ENCODE measurements around the gene PCDHGB5. TPM values are rescaled to one million over a fixed set of nuclear protein-coding genes. Genes with fewer than 3 reads are reported as not detected.
"Not testable (repeated sequence)": the region's sequence is repeated elsewhere in the genome, so short reads cannot be mapped to it uniquely, and the experiment has no call there.

The PCDHGB5 gene
- total RNA-seq, result not detected
- under 1 TPM in 2 of 4 donors, not detected in 2; 0.17 to 0.27 TPM for polyA plus RNA-seq

- not testable (repeated sequence) for H3K4me1 Mint-ChIP-seq; H3K27ac Mint-ChIP-seq; H3K4me3 ChIP-seq (ENCODE audit: low read depth, low read length); H3K27ac ChIP-seq (ENCODE audit: insufficient read depth, low read length, poor library complexity, severe bottlenecking); H3K36me3 ChIP-seq (ENCODE audit: control insufficient read depth, insufficient read depth, low read length); H3K4me1 ChIP-seq (ENCODE audit: control insufficient read depth, insufficient read depth, low read length, poor library complexity, severe bottlenecking); H3K36me3 Mint-ChIP-seq
- peak; percentile 50 to 59 for ATAC-seq (ENCODE audit: low read depth in 2 of 2)
- H3K4me3 Mint-ChIP-seq, result peak within 1 kb of the TSS in 2 of 4 donors; percentile 29 to 43
- peaks cover 40% of the 10 kb centered on the region for H3K27me3 Mint-ChIP-seq
- H3K9me3 ChIP-seq (ENCODE audit: control insufficient read depth in 2 of 2, low read length in 2 of 2), result peaks cover 21 to 28% of the 10 kb centered on the region in 2 experiments
- H3K9me3 Mint-ChIP-seq, result peaks cover 0 to 41% (median 7%) of the 10 kb centered on the region in 7 donors
- H3K27me3 ChIP-seq (ENCODE audit: control insufficient read depth, insufficient read depth, low read length), result peaks cover 26% of the 10 kb centered on the region
- peak in 1 of 3 donors; percentile 45 for DNase-seq
Measured at GRCh38 chr5:141397756-141398551, at the start of gene PCDHGB5. Gene PCDHGB5 (plus strand): TSS chr5:141397947. CDS start chr5:141398128, 181 bp downstream.

GRCh38 chr5:141349917-141350619, 47.7 kb upstream of the PCDHGB5 start, which contains the start of gene PCDHGB1:
Gene PCDHGB1 (plus strand): TSS chr5:141350099. CDS start chr5:141350261, 162 bp downstream.
- H3K27me3 ChIP-seq (ENCODE audit: control insufficient read depth, insufficient read depth, low read length), result peaks cover 29% of the 10 kb centered on the region
- no peak within 1 kb of the TSS for H3K27ac ChIP-seq (ENCODE audit: insufficient read depth, low read length, poor library complexity, severe bottlenecking)
- H3K36me3 ChIP-seq (ENCODE audit: control insufficient read depth, insufficient read depth, low read length), result no peaks in the 10 kb centered on the region
- H3K4me1 ChIP-seq (ENCODE audit: control insufficient read depth, insufficient read depth, low read length, poor library complexity, severe bottlenecking), result no peaks in the 10 kb centered on the region
- no peak within 1 kb of the TSS for H3K27ac Mint-ChIP-seq
- peak within 1 kb of the TSS in 3 of 4 donors; percentile 21 to 41 (median 32) for H3K4me3 Mint-ChIP-seq
- peaks cover 0 to 4% (median 1%) of the 10 kb centered on the region in 4 donors for H3K4me1 Mint-ChIP-seq
- H3K4me3 ChIP-seq (ENCODE audit: low read depth, low read length), result no peak within 1 kb of the TSS
- peak in 1 of 2 donors; percentile 28 for ATAC-seq (ENCODE audit: low read depth in 2 of 2)
- peaks cover 31% of the 10 kb centered on the region for H3K27me3 Mint-ChIP-seq
- peaks cover 3% of the 10 kb centered on the region for H3K36me3 Mint-ChIP-seq
- DNase-seq, result peak in 1 of 3 donors; percentile 46
- peaks cover 14 to 26% of the 10 kb centered on the region in 2 experiments for H3K9me3 ChIP-seq (ENCODE audit: control insufficient read depth in 2 of 2, low read length in 2 of 2)
- H3K9me3 Mint-ChIP-seq, result peaks cover 4 to 33% (median 9%) of the 10 kb centered on the region in 7 donors

- H3K9me3 Mint-ChIP-seq, result peaks cover 2 to 33% (median 7%) of the 10 kb centered on the region in 7 donors
- Histone ChIP-seq H3K27ac (ENCODE audit: insufficient read depth, low read length, poor library complexity, severe bottlenecking) (no peak overlapping the region), H3K36me3 (ENCODE audit: control insufficient read depth, insufficient read depth, low read length) (no peaks in the 10 kb centered on the region), H3K4me1 (ENCODE audit: control insufficient read depth, insufficient read depth, low read length, poor library complexity, severe bottlenecking) (no peaks in the 10 kb centered on the region), H3K9me3 (ENCODE audit: control insufficient read depth in 2 of 2, low read length in 2 of 2) (peaks cover 12 to 28% of the 10 kb centered on the region in 2 experiments), H3K27me3 (ENCODE audit: control insufficient read depth, insufficient read depth, low read length) (peaks cover 31% of the 10 kb centered on the region), H3K4me3 (ENCODE audit: low read depth, low read length) (no peak overlapping the region)
- H3K4me1 Mint-ChIP-seq, result peaks cover 0 to 5% (median 3%) of the 10 kb centered on the region in 4 donors
- ATAC-seq (ENCODE audit: low read depth in 2 of 2) (no peak), DNase-seq (no peak)
- no peak overlapping the region for H3K27ac Mint-ChIP-seq
- H3K4me3 Mint-ChIP-seq, result no peak overlapping the region
- H3K36me3 Mint-ChIP-seq, result no peaks in the 10 kb centered on the region
- peaks cover 31% of the 10 kb centered on the region for H3K27me3 Mint-ChIP-seq
Measured at GRCh38 chr5:141351591-141351990, 46.2 kb upstream of the PCDHGB5 start.

DNA sequence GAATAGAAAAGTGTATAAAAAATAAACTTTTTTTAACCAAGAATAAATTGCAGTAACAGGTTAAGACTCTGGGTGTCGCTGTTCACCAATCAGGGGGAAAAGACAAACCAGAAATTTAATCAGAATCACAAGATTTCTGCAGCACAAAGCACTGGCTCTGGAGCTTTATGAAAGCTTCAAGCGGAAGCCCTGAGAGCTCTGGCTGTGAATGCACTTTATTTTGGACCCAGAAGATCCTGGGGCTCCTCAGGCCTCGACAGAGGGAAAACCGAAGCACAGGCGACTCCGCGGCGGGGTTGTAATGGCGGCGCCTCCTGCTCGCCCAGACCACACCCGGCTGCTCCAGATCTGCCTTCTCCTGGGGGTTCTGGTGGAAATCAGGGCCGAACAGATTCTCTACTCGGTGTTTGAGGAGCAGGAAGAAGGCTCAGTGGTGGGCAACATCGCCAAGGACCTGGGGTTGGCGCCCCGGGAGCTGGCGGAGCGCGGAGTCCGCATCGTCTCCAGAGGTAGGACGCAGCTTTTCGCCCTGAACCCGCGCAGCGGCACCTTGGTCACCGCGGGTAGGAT, 42.8 kb upstream of the PCDHGB5 start, which contains the start of gene PCDHGA4:
Gene PCDHGA4 (plus strand): TSS at position 122 of the 570 bp plus-strand sequence. CDS start 87 bp downstream, at position 209.
- H3K27ac ChIP-seq (ENCODE audit: insufficient read depth, low read length, poor library complexity, severe bottlenecking), result no peak within 1 kb of the TSS
- H3K9me3 Mint-ChIP-seq, result peaks cover 0 to 41% (median 13%) of the 10 kb centered on the region in 7 donors
- DNase-seq (no peak), ATAC-seq (ENCODE audit: low read depth in 2 of 2) (no peak)
- no peak within 1 kb of the TSS for H3K27ac Mint-ChIP-seq
- peaks cover 2 to 10% (median 4%) of the 10 kb centered on the region in 4 donors for H3K4me1 Mint-ChIP-seq
- peaks cover 46% of the 10 kb centered on the region for H3K27me3 Mint-ChIP-seq
- no peaks in the 10 kb centered on the region for H3K36me3 Mint-ChIP-seq
- no peaks in the 10 kb centered on the region for H3K36me3 ChIP-seq (ENCODE audit: control insufficient read depth, insufficient read depth, low read length)
- H3K9me3 ChIP-seq (ENCODE audit: control insufficient read depth in 2 of 2, low read length in 2 of 2), result peaks cover 17 to 28% of the 10 kb centered on the region in 2 experiments
- H3K27me3 ChIP-seq (ENCODE audit: control insufficient read depth, insufficient read depth, low read length), result peaks cover 26% of the 10 kb centered on the region
- H3K4me3 Mint-ChIP-seq, result peak within 1 kb of the TSS in 2 of 4 donors; percentile 8 to 13
- H3K4me3 ChIP-seq (ENCODE audit: low read depth, low read length), result peak within 1 kb of the TSS; percentile 26
- H3K4me1 ChIP-seq (ENCODE audit: control insufficient read depth, insufficient read depth, low read length, poor library complexity, severe bottlenecking), result no peaks in the 10 kb centered on the region

- peaks cover 2% of the 10 kb centered on the region for H3K36me3 Mint-ChIP-seq
- H3K9me3 Mint-ChIP-seq, result peaks cover 0 to 42% (median 14%) of the 10 kb centered on the region in 7 donors
- Histone ChIP-seq H3K27ac (ENCODE audit: insufficient read depth, low read length, poor library complexity, severe bottlenecking) (no peak overlapping the region), H3K4me3 (ENCODE audit: low read depth, low read length) (no peak overlapping the region), H3K4me1 (ENCODE audit: control insufficient read depth, insufficient read depth, low read length, poor library complexity, severe bottlenecking) (no peaks in the 10 kb centered on the region), H3K36me3 (ENCODE audit: control insufficient read depth, insufficient read depth, low read length) (no peaks in the 10 kb centered on the region), H3K9me3 (ENCODE audit: control insufficient read depth in 2 of 2, low read length in 2 of 2) (peaks cover 15 to 28% of the 10 kb centered on the region in 2 experiments), H3K27me3 (ENCODE audit: control insufficient read depth, insufficient read depth, low read length) (peaks cover 20% of the 10 kb centered on the region)
- H3K4me3 Mint-ChIP-seq, result peak overlapping the region in 1 of 4 donors; percentile 13
- no peak overlapping the region for H3K27ac Mint-ChIP-seq
- H3K4me1 Mint-ChIP-seq, result peaks cover 0 to 10% (median 4%) of the 10 kb centered on the region in 4 donors
- DNase-seq, result no peak
- H3K27me3 Mint-ChIP-seq, result peaks cover 50% of the 10 kb centered on the region
- no peak for ATAC-seq (ENCODE audit: low read depth in 2 of 2)
Measured at GRCh38 chr5:141355641-141356040, 42.1 kb upstream of the PCDHGB5 start.

- no peak for ATAC-seq (ENCODE audit: low read depth in 2 of 2)
- H3K4me1 Mint-ChIP-seq, result peaks cover 0 to 10% (median 5%) of the 10 kb centered on the region in 4 donors
- DNase-seq, result no peak
- no peaks in the 10 kb centered on the region for H3K4me1 ChIP-seq (ENCODE audit: control insufficient read depth, insufficient read depth, low read length, poor library complexity, severe bottlenecking)
- H3K4me3 Mint-ChIP-seq, result no peak overlapping the region
- H3K27ac Mint-ChIP-seq, result no peak overlapping the region
- H3K36me3 Mint-ChIP-seq, result peaks cover 3% of the 10 kb centered on the region
- H3K27ac ChIP-seq (ENCODE audit: insufficient read depth, low read length, poor library complexity, severe bottlenecking), result no peak overlapping the region
- H3K36me3 ChIP-seq (ENCODE audit: control insufficient read depth, insufficient read depth, low read length), result no peaks in the 10 kb centered on the region
- H3K27me3 Mint-ChIP-seq, result peaks cover 55% of the 10 kb centered on the region
- peaks cover 10 to 28% of the 10 kb centered on the region in 2 experiments for H3K9me3 ChIP-seq (ENCODE audit: control insufficient read depth in 2 of 2, low read length in 2 of 2)
- H3K4me3 ChIP-seq (ENCODE audit: low read depth, low read length), result no peak overlapping the region
- peaks cover 0 to 42% (median 14%) of the 10 kb centered on the region in 7 donors for H3K9me3 Mint-ChIP-seq
- H3K27me3 ChIP-seq (ENCODE audit: control insufficient read depth, insufficient read depth, low read length), result peaks cover 15% of the 10 kb centered on the region
Measured at GRCh38 chr5:141356133-141356532, 41.6 kb upstream of the PCDHGB5 start.

DNA sequence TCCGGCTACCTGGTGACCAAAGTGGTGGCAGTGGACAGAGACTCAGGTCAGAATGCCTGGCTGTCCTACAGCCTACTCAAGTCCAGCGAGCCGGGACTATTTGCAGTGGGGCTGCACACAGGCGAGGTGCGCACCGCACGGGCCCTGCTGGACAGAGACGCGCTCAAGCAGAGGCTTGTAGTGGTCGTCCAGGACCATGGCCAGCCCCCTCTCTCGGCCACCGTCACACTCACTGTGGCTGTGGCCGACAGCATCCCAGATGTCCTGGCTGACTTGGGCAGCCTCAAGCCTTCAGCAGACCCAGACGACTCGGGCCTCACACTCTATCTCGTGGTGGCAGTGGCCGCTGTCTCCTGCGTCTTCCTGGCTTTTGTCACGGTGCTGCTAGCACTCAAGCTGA, 40.8 kb upstream of the PCDHGB5 start:
- no peak overlapping the region for H3K4me3 ChIP-seq (ENCODE audit: low read depth, low read length)
- peaks cover 12% of the 10 kb centered on the region for H3K27me3 ChIP-seq (ENCODE audit: control insufficient read depth, insufficient read depth, low read length)
- H3K36me3 ChIP-seq (ENCODE audit: control insufficient read depth, insufficient read depth, low read length), result no peaks in the 10 kb centered on the region
- no peak overlapping the region for H3K27ac Mint-ChIP-seq
- no peak overlapping the region for H3K27ac ChIP-seq (ENCODE audit: insufficient read depth, low read length, poor library complexity, severe bottlenecking)
- no peak for ATAC-seq (ENCODE audit: low read depth in 2 of 2)
- peaks cover 10 to 25% of the 10 kb centered on the region in 2 experiments for H3K9me3 ChIP-seq (ENCODE audit: control insufficient read depth in 2 of 2, low read length in 2 of 2)
- peaks cover 0 to 10% (median 5%) of the 10 kb centered on the region in 4 donors for H3K4me1 Mint-ChIP-seq
- no peak overlapping the region for H3K4me3 Mint-ChIP-seq
- peaks cover 58% of the 10 kb centered on the region for H3K27me3 Mint-ChIP-seq
- peaks cover 0 to 46% (median 16%) of the 10 kb centered on the region in 7 donors for H3K9me3 Mint-ChIP-seq
- H3K36me3 Mint-ChIP-seq, result peaks cover 3% of the 10 kb centered on the region
- no peaks in the 10 kb centered on the region for H3K4me1 ChIP-seq (ENCODE audit: control insufficient read depth, insufficient read depth, low read length, poor library complexity, severe bottlenecking)
- DNase-seq, result no peak
